Measurements from ENCODE around the gene ZSCAN29.

DNA sequence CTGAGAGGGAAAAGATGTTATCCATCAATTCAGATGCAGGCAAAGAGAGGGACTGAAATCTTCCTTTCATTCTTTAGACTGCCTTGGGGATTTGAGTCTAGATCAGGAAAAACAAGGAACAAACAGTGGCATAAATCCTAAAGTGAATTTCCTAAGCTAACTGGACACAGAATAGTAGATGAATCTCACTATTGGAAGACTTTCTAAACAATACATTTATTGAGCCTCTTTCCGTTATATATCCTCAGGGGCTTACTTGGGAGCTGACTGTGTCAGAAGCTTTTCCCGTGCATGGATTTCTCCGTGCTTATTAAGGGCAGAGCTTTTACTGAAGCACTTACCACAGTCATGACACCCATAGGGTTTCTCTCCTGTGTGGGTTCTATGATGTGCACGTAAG is 10.0 kb downstream of the ZSCAN29 start:
- TF ChIP-seq, protein P1, sequence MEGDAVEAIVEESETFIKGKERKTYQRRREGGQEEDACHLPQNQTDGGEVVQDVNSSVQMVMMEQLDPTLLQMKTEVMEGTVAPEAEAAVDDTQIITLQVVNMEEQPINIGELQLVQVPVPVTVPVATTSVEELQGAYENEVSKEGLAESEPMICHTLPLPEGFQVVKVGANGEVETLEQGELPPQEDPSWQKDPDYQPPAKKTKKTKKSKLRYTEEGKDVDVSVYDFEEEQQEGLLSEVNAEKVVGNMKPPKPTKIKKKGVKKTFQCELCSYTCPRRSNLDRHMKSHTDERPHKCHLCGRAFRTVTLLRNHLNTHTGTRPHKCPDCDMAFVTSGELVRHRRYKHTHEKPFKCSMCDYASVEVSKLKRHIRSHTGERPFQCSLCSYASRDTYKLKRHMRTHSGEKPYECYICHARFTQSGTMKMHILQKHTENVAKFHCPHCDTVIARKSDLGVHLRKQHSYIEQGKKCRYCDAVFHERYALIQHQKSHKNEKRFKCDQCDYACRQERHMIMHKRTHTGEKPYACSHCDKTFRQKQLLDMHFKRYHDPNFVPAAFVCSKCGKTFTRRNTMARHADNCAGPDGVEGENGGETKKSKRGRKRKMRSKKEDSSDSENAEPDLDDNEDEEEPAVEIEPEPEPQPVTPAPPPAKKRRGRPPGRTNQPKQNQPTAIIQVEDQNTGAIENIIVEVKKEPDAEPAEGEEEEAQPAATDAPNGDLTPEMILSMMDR (conservative IDR thresholded peaks at IDR 0.05 in 1 of 2, IDR thresholded peaks at IDR 0.05 in 1 of 2; ENCODE audit: low read depth in 1 of 2, low read length in 2 of 2): no peak
- no peak for TF ChIP-seq EZH2 (IDR thresholded peaks at IDR 0.05; ENCODE audit: low read length, missing control alignments)
